ENCODE data around the gene BNIP3. TPM values are rescaled to one million over a fixed set of nuclear protein-coding genes. Genes with fewer than 3 reads are reported as not detected.

The BNIP3 gene
- total and polyA plus RNA-seq, 5 experiments from 2014 or later = 30.8 to 42.1 (median 37.5) TPM

DNA sequence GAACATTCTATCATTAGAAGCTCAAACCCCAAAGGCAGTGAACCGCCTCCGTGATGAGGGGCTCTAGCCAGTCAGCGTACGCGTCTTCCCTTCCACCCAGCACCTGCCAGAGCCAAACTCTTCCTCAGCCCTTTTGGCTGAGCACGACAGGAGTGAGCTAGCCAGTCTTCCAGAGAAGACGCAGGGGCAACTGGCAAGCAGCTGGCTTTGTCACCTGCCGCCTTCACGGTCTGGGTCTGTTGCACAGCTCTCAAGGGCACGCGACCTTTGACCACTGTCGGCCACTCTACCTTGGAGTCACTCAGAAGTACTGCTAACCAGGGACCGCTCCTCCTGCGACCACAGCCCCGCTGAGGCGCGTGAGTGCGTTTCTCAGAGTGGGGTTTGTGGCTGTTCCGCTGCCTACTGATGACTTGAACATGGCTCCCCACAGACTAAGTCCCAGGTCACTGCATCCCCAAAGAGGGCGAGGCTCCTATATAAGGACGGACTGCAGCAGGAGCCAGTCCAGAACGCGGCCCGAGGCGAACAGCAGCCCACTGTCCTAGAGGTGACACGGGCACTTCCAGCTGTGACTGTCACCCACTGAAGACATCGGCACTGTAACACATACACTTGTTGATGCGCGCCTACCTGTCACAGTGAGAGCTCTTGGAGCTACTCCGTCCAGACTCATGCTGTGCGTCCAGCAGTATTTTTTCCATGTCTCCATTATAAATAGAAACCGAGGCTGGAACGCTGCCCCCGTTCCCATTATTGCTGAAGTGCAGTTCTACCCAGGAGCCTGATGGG lies 8.4 kb downstream of the BNIP3 start:
- DNase-seq (peak in 4 of 10 donors; percentile 9 to 69 (median 30)), ATAC-seq (peak; percentile 67 to 74)
- peaks cover 55 to 90% (median 73%) of the 10 kb centered on the region in 4 donors for H3K4me1 Mint-ChIP-seq
- H3K9me3 Mint-ChIP-seq = no peaks in the 10 kb centered on the region
- POLR2A ChIA-PET = interaction anchor here (0.5 to 3.7 kb wide), 11 partner anchors 8 to 79 kb away, joined by 3 to 29 read pairs (median 4); partner anchors contain the start of genes BNIP3 and PPP2R2D
- H3K27me3 Mint-ChIP-seq = no peaks in the 10 kb centered on the region
- H3K27ac Mint-ChIP-seq = peak overlapping the region; percentile 85 to 95 (median 94)
- H3K4me3 Mint-ChIP-seq = peak overlapping the region; percentile 78 to 98 (median 87)
- H3K36me3 Mint-ChIP-seq = peaks cover 0 to 39% (median 7%) of the 10 kb centered on the region in 3 donors

- Mint-ChIP-seq H3K27ac (peak overlapping the region; percentile 85 to 95 (median 94)), H3K4me1 (peaks cover 51 to 82% (median 65%) of the 10 kb centered on the region in 4 donors), H3K27me3 (no peaks in the 10 kb centered on the region), H3K36me3 (peaks cover 0 to 41% (median 8%) of the 10 kb centered on the region in 3 donors), H3K4me3 (peak overlapping the region; percentile 78 to 98 (median 87)), H3K9me3 (no peaks in the 10 kb centered on the region)
- ATAC-seq = peak; percentile 72 to 78
- POLR2A ChIA-PET = interaction anchor here (0.5 to 3.7 kb wide), 11 partner anchors 8 to 78 kb away, joined by 3 to 29 read pairs (median 4); partner anchors contain the start of genes BNIP3 and PPP2R2D
- peak in 8 of 10 donors; percentile 14 to 77 (median 40) for DNase-seq
Measured at GRCh38 chr10:131972474-131973071, 9.2 kb downstream of the BNIP3 start.

GRCh38 chr10:131971591-131971990 lies 10.1 kb downstream of the BNIP3 start:
- POLR2A ChIA-PET = interaction anchor here (1.3 to 3.7 kb wide), 3 partner anchors 10 to 71 kb away, joined by 4 to 29 read pairs (median 26); partner anchors contain the start of genes BNIP3 and PPP2R2D
- H3K9me3 Mint-ChIP-seq = no peaks in the 10 kb centered on the region
- H3K4me3 Mint-ChIP-seq = peak overlapping the region in 8 of 10 donors; percentile 85 to 98 (median 90)
- H3K36me3 Mint-ChIP-seq = peaks cover 0 to 51% (median 8%) of the 10 kb centered on the region in 3 donors
- no peak for DNase-seq
- no peak for ATAC-seq
- H3K27me3 Mint-ChIP-seq = no peaks in the 10 kb centered on the region
- H3K4me1 Mint-ChIP-seq = peaks cover 41 to 72% (median 56%) of the 10 kb centered on the region in 4 donors
- peak overlapping the region; percentile 79 to 95 (median 94) for H3K27ac Mint-ChIP-seq

DNA sequence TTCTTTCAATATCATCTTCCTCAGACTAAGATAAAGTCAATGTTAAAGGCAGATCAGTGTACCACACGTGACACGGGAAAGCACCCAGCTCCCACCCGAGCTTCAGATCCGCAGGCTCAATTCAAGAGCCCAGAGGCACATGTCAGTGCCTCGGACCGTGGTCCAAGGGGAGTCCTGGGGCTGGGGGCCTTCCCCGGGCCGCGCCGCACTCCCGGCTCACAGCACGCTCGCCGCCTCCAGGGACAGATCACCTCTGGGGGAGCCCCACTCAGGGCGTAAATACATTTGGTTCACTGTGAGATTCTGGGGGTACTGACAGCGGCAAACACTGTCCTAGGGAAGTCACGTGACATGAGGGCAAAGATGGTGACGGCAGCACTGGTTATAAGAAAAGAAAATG lies 10.8 kb downstream of the BNIP3 start:
- Mint-ChIP-seq H3K27me3 (no peaks in the 10 kb centered on the region), H3K27ac (peak overlapping the region; percentile 40 to 95 (median 85)), H3K36me3 (peaks cover 0 to 54% (median 8%) of the 10 kb centered on the region in 3 donors), H3K4me1 (peaks cover 34 to 70% (median 51%) of the 10 kb centered on the region in 4 donors), H3K9me3 (no peaks in the 10 kb centered on the region), H3K4me3 (peak overlapping the region in 6 of 10 donors; percentile 4 to 60 (median 27))
- DNase-seq = no peak
- ATAC-seq = no peak
- POLR2A ChIA-PET = interaction anchor here (1.0 kb wide), 1 partner anchor 10 kb away, joined by 4 read pairs; no protein-coding TSS in a partner anchor

DNA sequence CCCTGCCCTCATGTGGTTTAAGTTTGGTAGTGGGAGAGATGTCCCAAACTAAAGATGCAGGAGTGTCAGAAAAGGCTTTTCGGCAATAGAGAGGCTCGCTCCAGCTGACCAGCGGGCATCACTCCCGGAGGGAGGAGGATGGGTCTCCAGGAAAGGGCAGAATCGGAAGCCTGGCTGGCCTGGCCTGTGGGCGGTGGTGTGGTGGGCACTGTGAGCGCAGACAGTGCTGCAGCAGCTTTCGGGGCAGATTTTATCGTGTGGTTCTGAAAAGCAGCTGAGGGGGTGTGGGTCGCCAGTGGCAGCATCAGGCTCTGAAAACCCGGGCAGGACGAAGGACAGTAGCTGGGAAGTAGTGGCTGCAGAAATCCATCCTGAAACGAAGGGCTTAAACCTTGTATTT lies 12.8 kb downstream of the BNIP3 start:
- no peaks in the 10 kb centered on the region for H3K9me3 Mint-ChIP-seq
- H3K4me1 Mint-ChIP-seq = peaks cover 29 to 70% (median 45%) of the 10 kb centered on the region in 4 donors
- peaks cover 0 to 54% (median 8%) of the 10 kb centered on the region in 3 donors for H3K36me3 Mint-ChIP-seq
- peak overlapping the region in 1 of 10 donors; percentile 11 for H3K4me3 Mint-ChIP-seq
- DNase-seq = no peak
- POLR2A ChIA-PET = no interaction called here
- H3K27me3 Mint-ChIP-seq = no peaks in the 10 kb centered on the region
- no peak for ATAC-seq
- H3K27ac Mint-ChIP-seq = peak overlapping the region in 9 of 10 donors; percentile 13 to 78 (median 52)

DNA sequence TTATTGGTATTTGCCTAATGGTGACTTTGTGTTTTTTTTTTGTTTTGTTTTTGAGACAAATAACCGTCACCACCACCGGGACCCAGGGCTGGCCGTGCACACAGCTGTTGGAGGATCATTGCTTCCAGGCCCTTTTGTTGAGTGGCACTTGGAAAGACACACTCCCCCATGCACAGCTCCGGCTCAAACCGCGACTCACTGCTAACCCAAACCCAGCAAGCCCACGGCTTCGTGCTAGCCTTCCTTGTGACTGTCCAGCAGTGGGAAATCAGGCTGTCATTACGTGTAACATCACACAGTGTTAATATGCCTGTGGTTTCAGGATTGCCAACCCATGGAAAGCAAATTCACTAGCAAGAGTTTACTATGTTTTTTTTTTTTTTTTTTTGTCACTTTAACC lies 17.4 kb downstream of the BNIP3 start:
- DNase-seq (no peak), ATAC-seq (no peak)
- Mint-ChIP-seq H3K4me3 (peak overlapping the region in 1 of 10 donors; percentile 22), H3K27me3 (no peaks in the 10 kb centered on the region), H3K9me3 (no peaks in the 10 kb centered on the region), H3K27ac (peak overlapping the region in 5 of 10 donors; percentile 72 to 79 (median 76)), H3K36me3 (peaks cover 0 to 30% (median 6%) of the 10 kb centered on the region in 3 donors), H3K4me1 (peaks cover 9 to 34% (median 19%) of the 10 kb centered on the region in 4 donors)
- POLR2A ChIA-PET = interaction anchor here (0.5 to 1.5 kb wide), 2 partner anchors 9 to 17 kb away, joined by 3 to 6 read pairs; partner anchors contain the start of gene BNIP3

- H3K4me3 Mint-ChIP-seq = peak overlapping the region in 3 of 10 donors; percentile 22 to 36 (median 29)
- peak overlapping the region in 8 of 10 donors; percentile 28 to 79 (median 55) for H3K27ac Mint-ChIP-seq
- H3K27me3 Mint-ChIP-seq = no peaks in the 10 kb centered on the region
- DNase-seq (no peak), ATAC-seq (no peak)
- H3K36me3 Mint-ChIP-seq = peaks cover 0 to 25% (median 4%) of the 10 kb centered on the region in 3 donors
- no peaks in the 10 kb centered on the region for H3K9me3 Mint-ChIP-seq
- POLR2A ChIA-PET = no interaction called here
- peaks cover 9 to 30% (median 19%) of the 10 kb centered on the region in 4 donors for H3K4me1 Mint-ChIP-seq
Measured at GRCh38 chr10:131963811-131964210, 17.9 kb downstream of the BNIP3 start.

DNA sequence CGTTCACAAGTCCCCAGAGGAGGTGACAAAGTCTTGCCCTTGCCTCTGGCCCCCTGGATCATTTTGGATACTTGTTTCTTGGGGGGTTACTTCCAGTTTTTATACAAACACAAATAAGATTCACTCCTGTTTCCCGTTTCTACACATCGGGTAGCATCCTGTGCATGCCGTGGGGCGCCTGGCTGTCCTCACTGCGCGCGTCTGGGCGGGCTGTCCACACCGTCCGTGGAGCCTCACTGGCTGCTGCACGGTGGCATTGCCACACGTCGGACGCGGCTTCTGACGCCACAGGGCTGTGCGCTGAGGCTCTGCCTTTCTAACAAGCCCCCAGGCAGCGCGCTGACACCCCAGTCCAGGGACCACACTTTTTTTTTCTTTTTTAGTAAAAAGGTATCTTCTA lies 18.4 kb downstream of the BNIP3 start:
- H3K27me3 Mint-ChIP-seq = no peaks in the 10 kb centered on the region
- POLR2A ChIA-PET = no interaction called here
- no peak for DNase-seq
- H3K27ac Mint-ChIP-seq = peak overlapping the region in 2 of 10 donors; percentile 28 to 79
- H3K4me1 Mint-ChIP-seq = peaks cover 9 to 28% (median 19%) of the 10 kb centered on the region in 4 donors
- H3K4me3 Mint-ChIP-seq = peak overlapping the region in 1 of 10 donors; percentile 14
- H3K9me3 Mint-ChIP-seq = no peaks in the 10 kb centered on the region
- peaks cover 0 to 21% (median 1%) of the 10 kb centered on the region in 3 donors for H3K36me3 Mint-ChIP-seq
- no peak for ATAC-seq

DNA sequence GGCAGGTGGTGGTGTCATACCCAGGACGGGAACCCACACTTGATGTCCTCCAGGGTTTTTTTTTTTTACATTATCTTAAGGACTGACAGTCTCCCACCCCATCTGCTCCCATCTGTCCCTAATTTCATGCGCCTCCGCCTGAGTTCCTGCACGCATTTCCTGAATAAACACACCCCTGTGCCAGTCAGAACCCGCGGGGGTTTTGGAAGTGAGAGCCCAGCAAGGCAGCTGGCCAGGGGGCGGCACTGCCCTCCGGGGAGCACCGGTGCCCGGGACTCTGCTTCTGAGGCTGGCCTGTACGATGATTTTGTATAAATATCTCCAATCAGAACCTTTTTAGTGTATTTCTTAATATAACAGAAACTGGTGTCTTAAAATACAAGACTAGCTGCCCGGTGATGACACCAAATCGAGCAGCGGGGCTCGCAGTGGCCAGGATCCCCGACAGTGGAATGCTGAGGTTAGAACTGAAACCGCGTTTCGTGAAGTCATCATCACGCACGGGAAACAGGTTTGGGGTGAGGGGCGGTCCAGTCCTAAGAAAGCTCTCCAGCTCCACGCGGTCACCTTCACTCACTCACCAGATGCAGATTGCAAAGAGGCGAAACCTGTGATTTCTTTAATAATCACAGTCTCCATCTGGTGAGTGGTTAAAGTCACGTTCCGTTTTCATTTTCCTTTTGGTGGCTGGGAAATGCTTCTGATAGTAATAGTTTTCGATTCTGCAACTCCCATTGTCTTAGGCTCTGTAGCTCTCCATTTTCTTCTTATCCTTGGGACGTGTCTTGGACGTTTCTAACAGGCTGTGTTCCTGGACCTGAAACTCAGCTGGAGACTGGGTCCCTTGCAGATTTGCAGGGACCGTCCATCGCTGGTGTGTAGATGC lies 19.7 kb downstream of the BNIP3 start:
- Mint-ChIP-seq H3K27ac (peak overlapping the region in 4 of 10 donors; percentile 25 to 81 (median 38)), H3K36me3 (peaks cover 0 to 22% (median 3%) of the 10 kb centered on the region in 3 donors), H3K27me3 (no peaks in the 10 kb centered on the region), H3K4me3 (peak overlapping the region in 4 of 10 donors; percentile 6 to 38 (median 19)), H3K9me3 (no peaks in the 10 kb centered on the region), H3K4me1 (peaks cover 9 to 32% (median 20%) of the 10 kb centered on the region in 4 donors)
- no peak for DNase-seq
- POLR2A ChIA-PET = interaction anchor here (0.6 to 0.9 kb wide), 3 partner anchors 10 to 59 kb away, joined by 3 to 6 read pairs (median 5); no protein-coding TSS in a partner anchor
- ATAC-seq = no peak

GRCh38 chr10:131961047-131961776 lies 20.5 kb downstream of the BNIP3 start:
- ATAC-seq (no peak), DNase-seq (no peak)
- H3K4me1 Mint-ChIP-seq = peaks cover 9 to 29% (median 19%) of the 10 kb centered on the region in 4 donors
- H3K27ac Mint-ChIP-seq = peak overlapping the region in 3 of 10 donors; percentile 25 to 81 (median 71)
- H3K4me3 Mint-ChIP-seq = no peak overlapping the region
- peaks cover 0 to 23% (median 10%) of the 10 kb centered on the region in 3 donors for H3K36me3 Mint-ChIP-seq
- H3K27me3 Mint-ChIP-seq = no peaks in the 10 kb centered on the region
- no peaks in the 10 kb centered on the region for H3K9me3 Mint-ChIP-seq
- POLR2A ChIA-PET = interaction anchor here (0.6 to 0.9 kb wide), 2 partner anchors 12 to 58 kb away, joined by 3 to 6 read pairs; no protein-coding TSS in a partner anchor

DNA sequence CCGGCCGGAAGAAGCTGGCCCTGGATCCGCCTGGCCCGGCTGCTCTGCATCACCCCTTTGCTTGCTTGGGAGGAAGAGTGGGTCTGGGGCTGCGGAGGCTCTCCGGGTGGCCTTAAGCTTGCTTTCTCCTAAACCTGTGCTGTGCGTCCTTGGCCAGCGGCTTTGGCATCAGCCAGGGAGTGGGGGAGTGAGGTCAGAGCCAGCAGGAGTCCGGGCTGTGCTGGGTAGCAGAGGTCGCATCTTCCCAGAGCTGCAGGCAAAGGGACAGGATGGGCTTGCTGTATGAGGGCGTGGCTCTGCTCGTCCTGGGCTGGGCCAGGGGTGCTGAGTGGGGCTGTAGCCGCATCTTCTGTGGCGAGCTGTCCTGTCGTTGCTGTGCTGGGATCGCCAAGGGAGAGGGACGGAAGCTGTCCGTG lies 21.1 kb downstream of the BNIP3 start:
- H3K27ac Mint-ChIP-seq = peak overlapping the region in 1 of 10 donors; percentile 71
- no peak for DNase-seq
- no peak for ATAC-seq
- no peak overlapping the region for H3K4me3 Mint-ChIP-seq
- H3K4me1 Mint-ChIP-seq = peaks cover 9 to 25% (median 16%) of the 10 kb centered on the region in 4 donors
- H3K27me3 Mint-ChIP-seq = no peaks in the 10 kb centered on the region
- no peaks in the 10 kb centered on the region for H3K9me3 Mint-ChIP-seq
- POLR2A ChIA-PET = interaction anchor here (0.9 kb wide), 1 partner anchor 12 kb away, joined by 3 read pairs; no protein-coding TSS in a partner anchor
- peaks cover 0 to 29% (median 14%) of the 10 kb centered on the region in 3 donors for H3K36me3 Mint-ChIP-seq

Measured in naive thymus-derived CD8-positive, alpha-beta T cell (primary cell).